HEK293T (cell line): ENCODE data around the gene MYL3.

Experiments used
- CTCF ChIA-PET: fragments of 350-600 bp; formaldehyde crosslinking; extraction: SDS; loops from one replicate; lab custom pipeline; 2021; ENCODE audit warnings: antibody characterized with exemption, inconsistent platforms; lab: Yijun Ruan, JAX
- POLR2A ChIA-PET: fragments of 350-600 bp; formaldehyde crosslinking; extraction: SDS; loops from one replicate; lab custom pipeline; 2020; ENCODE audit warnings: antibody characterized with exemption, inconsistent platforms; lab: Yijun Ruan, JAX
- DNase-seq: peaks from one replicate; pipeline ENCODE4 v3.0.0; 2012; ENCODE audit warnings: mixed read lengths; ENCODE audit errors: extremely low spot score
- ARNT ChIP-seq: fragments of 450-650 bp; IDR thresholded peaks from 2 replicates; pipeline ENCODE4 v1.6.1; 2017; ENCODE audit warnings: mild to moderate bottlenecking
- BHLHE40 ChIP-seq: fragments of 450-650 bp; IDR thresholded peaks from 2 replicates; pipeline ENCODE4 v1.6.1; 2016; ENCODE audit warnings: mild to moderate bottlenecking, moderate library complexity, borderline replicate concordance
- CTBP1 ChIP-seq: fragments of 450-650 bp; IDR thresholded peaks from 2 replicates; pipeline ENCODE4 v1.6.1; 2016; ENCODE audit warnings: borderline replicate concordance
- ELF4 ChIP-seq: fragments of 450-650 bp; IDR thresholded peaks from 2 replicates; pipeline ENCODE4 v1.6.1; 2017; ENCODE audit warnings: antibody characterized with exemption
- FOXA1 ChIP-seq: fragments of 450-650 bp; IDR thresholded peaks from 2 replicates; pipeline ENCODE4 v1.6.1; 2016; ENCODE audit warnings: mild to moderate bottlenecking
- FOXK2 ChIP-seq: fragments of 450-650 bp; IDR thresholded peaks from 2 replicates; pipeline ENCODE4 v1.6.1; 2016; ENCODE audit warnings: mild to moderate bottlenecking
- FOXM1 ChIP-seq: fragments of 450-650 bp; IDR thresholded peaks from 2 replicates; pipeline ENCODE4 v1.6.1; 2017; ENCODE audit warnings: mild to moderate bottlenecking, borderline replicate concordance
- HDGF ChIP-seq: fragments of 450-650 bp; IDR thresholded peaks from 2 replicates; pipeline ENCODE4 v1.6.1; 2017; ENCODE audit warnings: antibody characterized with exemption, borderline replicate concordance
- L3MBTL2 ChIP-seq: fragments of 450-650 bp; conservative IDR thresholded peaks from 2 replicates; pipeline ENCODE4 v1.6.1; 2016; ENCODE audit warnings: mild to moderate bottlenecking
- LEF1 ChIP-seq: fragments of 450-650 bp; IDR thresholded peaks from 2 replicates; pipeline ENCODE4 v1.6.1; 2017; ENCODE audit warnings: mild to moderate bottlenecking, borderline replicate concordance
- NFRKB ChIP-seq: fragments of 450-650 bp; IDR thresholded peaks from 2 replicates; pipeline ENCODE4 v1.6.1; 2016; ENCODE audit warnings: mild to moderate bottlenecking, moderate library complexity
- SP1 ChIP-seq: fragments of 450-650 bp; IDR thresholded peaks from 2 replicates; pipeline ENCODE4 v1.6.1; 2017
- SUZ12 ChIP-seq: fragments of 450-650 bp; IDR thresholded peaks from 2 replicates; pipeline ENCODE4 v1.6.1; 2016; ENCODE audit warnings: mild to moderate bottlenecking
- TARDBP ChIP-seq: fragments of 450-650 bp; IDR thresholded peaks from 2 replicates; pipeline ENCODE4 v1.6.1; 2016
- ZNF384 ChIP-seq: fragments of 450-650 bp; IDR thresholded peaks from 2 replicates; pipeline ENCODE4 v1.6.1; 2016
- TF ChIP-seq, protein P1 (sequence below): fragments of 450-650 bp; IDR thresholded peaks from 2 replicates; pipeline ENCODE4 v1.6.1; 2016

Gene MYL3

GRCh38 chr3:46846624-46847542 lies 16.4 kb downstream of the MYL3 start:
- ChIA-PET CTCF (interaction anchor here (0.6 to 1.1 kb wide), 5 partner anchors 13 to 140 kb away, joined by 3 to 4 read pairs (median 3); no protein-coding TSS in a partner anchor), POLR2A (interaction anchor here (0.6 to 1.4 kb wide), 3 partner anchors 13 to 54 kb away, joined by 3 read pairs; no protein-coding TSS in a partner anchor)
- DNase-seq: no peak
- TF ChIP-seq LEF1 (no peak), HDGF (no peak), FOXK2 (no peak), SUZ12 (no peak), ZNF384 (no peak), L3MBTL2 (no peak), SP1 (no peak), ARNT (no peak), NFRKB (no peak), BHLHE40 (no peak), ELF4 (no peak), FOXM1 (no peak), TARDBP (no peak), FOXA1 (no peak), CTBP1 (no peak)
- TF ChIP-seq, protein P1, sequence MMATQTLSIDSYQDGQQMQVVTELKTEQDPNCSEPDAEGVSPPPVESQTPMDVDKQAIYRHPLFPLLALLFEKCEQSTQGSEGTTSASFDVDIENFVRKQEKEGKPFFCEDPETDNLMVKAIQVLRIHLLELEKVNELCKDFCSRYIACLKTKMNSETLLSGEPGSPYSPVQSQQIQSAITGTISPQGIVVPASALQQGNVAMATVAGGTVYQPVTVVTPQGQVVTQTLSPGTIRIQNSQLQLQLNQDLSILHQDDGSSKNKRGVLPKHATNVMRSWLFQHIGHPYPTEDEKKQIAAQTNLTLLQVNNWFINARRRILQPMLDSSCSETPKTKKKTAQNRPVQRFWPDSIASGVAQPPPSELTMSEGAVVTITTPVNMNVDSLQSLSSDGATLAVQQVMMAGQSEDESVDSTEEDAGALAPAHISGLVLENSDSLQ: no peak

DNA sequence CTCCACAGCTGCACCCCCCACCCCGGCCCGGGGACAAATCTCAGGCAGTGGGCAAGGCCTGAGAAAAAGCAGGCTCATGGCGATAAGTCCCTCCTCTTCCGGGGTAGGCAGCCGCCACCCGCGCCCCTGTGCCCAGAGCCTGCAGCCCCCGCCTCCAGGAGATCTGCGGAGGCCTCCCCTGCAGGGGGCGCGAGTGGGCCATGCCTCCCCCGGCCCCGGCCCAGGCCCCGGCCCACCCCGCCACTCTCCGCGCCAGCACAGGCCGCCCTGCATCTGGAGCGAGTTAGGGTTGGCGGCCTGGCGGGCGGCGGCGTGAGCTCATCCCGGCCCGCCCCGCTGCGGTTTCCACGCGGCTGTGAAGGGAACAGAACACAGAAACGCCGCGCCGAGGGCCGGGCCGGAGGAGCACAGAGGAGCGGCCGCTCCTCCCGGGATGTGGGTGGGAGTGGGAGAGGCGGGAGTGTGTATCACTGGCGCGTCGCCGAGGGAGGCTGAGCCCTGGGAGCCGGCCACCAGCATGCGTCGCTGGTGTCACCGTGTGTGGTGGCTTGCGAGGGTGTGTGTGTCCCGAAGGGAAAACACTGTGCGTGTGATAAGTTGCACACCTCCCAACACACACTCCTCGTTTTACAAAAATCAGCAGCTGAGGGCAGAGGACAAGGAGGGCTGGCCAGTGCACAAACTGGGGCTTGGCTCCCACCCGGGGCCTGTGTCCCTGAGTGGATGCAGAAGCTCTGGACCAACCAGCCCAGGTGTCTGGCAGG lies 17.2 kb downstream of the MYL3 start:
- ChIA-PET POLR2A (interaction anchor here (0.6 to 1.4 kb wide), 10 partner anchors 18 to 535 kb away, joined by 3 to 5 read pairs (median 3); partner anchors contain the start of gene PTPN23), CTCF (interaction anchor here (0.6 to 1.1 kb wide), 3 partner anchors 21 to 139 kb away, joined by 3 read pairs; no protein-coding TSS in a partner anchor)
- peak; percentile 84 for DNase-seq
- TF ChIP-seq ARNT (no peak), L3MBTL2 (peak; percentile 87), FOXM1 (peak; percentile 61; the same call in 1 of the 2 replicates)

GRCh38 chr3:46845397-46845859 lies 17.8 kb downstream of the MYL3 start:
- TF ChIP-seq ARNT (no peak), CTBP1 (no peak), ZNF384 (no peak), TARDBP (no peak), NFRKB (no peak), FOXA1 (no peak), FOXM1 (no peak), ELF4 (no peak), HDGF (no peak), L3MBTL2 (no peak), FOXK2 (no peak), BHLHE40 (no peak)
- TF ChIP-seq, protein P1: no peak
- POLR2A ChIA-PET: interaction anchor here (0.7 to 1.4 kb wide), 9 partner anchors 18 to 535 kb away, joined by 3 to 5 read pairs (median 3); partner anchors contain the start of gene PTPN23
- CTCF ChIA-PET: interaction anchor here (1.1 kb wide), 2 partner anchors 50 to 138 kb away, joined by 3 read pairs; no protein-coding TSS in a partner anchor
- DNase-seq: peak; percentile 39

GRCh38 chr3:46844881-46845312 lies 18.3 kb downstream of the MYL3 start:
- DNase-seq: no peak

More at GRCh38 chr3:46844881-46845312, 18.3 kb downstream of the MYL3 start:
- POLR2A ChIA-PET: interaction anchor here (1.1 to 1.3 kb wide), 6 partner anchors 30 to 536 kb away, joined by 3 to 5 read pairs (median 3); partner anchors contain the start of gene PTPN23
- CTCF ChIA-PET: no interaction called here
- TF ChIP-seq FOXK2 (no peak), FOXA1 (no peak), ELF4 (no peak), FOXM1 (no peak), ZNF384 (no peak), L3MBTL2 (no peak), ARNT (no peak), LEF1 (no peak), NFRKB (no peak), TARDBP (no peak), SP1 (no peak), SUZ12 (no peak), BHLHE40 (no peak), CTBP1 (no peak), HDGF (no peak)
- TF ChIP-seq, protein P1: no peak
